AG08396 (cell line): Measurements from ENCODE around the gene PPIF.
"Not testable (repeated sequence)": the region's sequence is repeated elsewhere in the genome, so short reads cannot be mapped to it uniquely, and the experiment has no call there.

Experiments
- DNase-seq: peaks from one replicate; pipeline ENCODE4 v3.0.0; 2012; ENCODE audit warnings: low spot score, mixed read lengths

PPIF gene

DNA sequence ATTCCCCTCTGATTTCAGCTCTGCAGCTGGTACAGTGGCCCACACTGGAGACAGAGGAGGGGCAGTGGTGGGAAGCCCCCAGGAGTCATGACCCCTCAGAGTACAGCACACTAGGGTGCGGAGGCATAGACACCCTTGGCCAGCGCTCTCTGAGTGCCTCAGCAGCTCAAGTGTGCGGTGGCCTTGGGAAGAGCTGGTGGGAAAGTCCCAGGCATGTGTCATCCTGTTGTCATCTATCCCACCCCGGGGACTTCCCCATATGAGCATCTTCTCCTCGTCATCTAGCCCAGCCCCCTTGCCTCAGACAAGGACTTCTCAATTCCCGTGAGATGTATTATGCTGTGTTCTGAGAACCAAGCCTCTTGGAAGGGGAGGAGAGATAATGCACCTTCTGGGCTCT is 15.6 kb upstream of the PPIF start:
- DNase-seq = no peak

DNA sequence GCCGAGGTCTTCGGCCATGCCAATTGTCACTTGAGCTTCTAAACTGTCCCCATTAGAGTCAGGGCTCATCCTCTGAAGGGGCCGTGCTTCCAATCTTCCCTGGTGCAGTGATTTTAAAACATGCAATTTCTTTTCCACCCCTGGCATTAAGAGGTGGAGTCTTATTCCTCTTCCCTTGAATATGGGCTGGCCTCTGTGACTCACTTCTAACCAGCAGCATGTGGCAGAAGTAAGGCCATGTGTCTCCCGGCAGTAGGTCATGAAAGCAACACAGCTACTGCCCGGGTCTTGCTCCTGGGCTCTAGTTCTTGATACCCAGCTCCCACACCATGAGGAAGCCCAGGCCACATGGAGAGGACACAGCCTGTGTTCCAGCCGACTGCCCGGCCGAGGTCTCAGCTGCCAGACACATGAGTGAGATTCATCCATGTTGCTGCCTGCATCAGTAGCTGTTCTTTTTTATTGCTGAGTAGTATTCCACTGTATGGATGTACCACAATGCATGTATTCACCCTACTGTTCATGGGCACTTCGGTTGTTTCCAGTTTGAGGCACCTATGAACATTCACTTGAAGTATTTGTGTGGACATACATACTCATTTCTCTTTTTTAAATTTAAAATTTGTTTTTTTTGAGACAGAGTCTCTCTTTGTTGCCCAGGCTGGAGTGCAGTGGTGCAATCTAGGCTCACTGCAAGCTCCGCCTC is 14.5 kb upstream of the PPIF start:
- DNase-seq = not testable (repeated sequence)

DNA sequence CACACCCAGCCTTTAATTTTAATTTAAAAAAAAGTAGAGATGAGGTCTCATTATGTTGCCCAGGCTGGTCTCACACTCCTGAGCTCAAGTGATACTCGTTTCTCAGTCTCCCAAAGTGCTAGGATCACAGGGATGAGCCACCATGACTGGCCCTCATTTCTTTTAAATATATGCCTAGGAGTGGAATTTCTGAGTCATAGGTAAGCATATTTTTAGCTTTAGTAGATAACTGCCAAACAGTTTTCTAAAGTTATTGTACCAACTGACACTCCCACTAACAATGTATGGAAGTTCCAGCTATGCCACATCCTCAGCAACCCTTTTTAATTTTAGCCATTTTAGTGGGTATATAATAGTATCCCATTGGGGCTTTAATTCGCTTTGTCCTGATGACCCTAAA is 13.8 kb upstream of the PPIF start:
- no peak for DNase-seq

DNA sequence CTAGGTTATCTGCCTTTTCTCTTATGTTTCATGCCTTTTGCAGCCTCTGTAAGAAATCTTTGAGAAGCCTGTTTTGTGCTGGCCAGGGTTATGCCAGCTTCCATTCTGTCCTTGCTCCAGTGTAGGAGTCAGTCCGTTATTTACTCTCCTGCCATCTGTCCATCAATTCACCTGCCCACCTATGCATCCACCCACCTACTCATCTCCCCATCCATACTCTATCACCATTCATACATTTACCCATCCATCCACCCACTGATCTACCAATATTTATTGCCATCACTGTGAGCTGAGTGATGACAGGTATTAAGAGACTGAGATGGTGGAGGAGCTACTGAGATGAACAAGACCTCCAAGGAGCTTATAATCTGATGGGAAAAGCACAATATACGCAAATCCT is 12.7 kb upstream of the PPIF start:
- DNase-seq = no peak

DNA sequence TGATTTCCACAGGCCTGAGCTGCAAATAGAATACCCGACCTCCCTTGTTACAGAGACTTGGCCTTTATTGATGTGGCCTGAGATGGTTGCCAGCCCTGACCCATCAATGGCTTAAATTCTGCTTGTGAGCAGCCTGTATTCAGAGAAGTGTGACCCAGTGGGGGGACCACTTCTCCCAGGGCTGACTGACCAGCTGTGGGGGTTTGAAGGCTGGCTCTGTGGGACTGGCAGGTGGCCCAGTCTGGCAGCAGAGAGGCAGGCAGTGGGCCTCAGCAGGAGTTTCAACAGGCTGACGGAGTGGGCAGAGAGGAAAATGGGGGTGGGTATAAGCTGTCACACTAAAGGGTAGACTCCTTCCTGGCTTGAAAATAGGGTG is 12.2 kb upstream of the PPIF start:
- no peak for DNase-seq

DNA sequence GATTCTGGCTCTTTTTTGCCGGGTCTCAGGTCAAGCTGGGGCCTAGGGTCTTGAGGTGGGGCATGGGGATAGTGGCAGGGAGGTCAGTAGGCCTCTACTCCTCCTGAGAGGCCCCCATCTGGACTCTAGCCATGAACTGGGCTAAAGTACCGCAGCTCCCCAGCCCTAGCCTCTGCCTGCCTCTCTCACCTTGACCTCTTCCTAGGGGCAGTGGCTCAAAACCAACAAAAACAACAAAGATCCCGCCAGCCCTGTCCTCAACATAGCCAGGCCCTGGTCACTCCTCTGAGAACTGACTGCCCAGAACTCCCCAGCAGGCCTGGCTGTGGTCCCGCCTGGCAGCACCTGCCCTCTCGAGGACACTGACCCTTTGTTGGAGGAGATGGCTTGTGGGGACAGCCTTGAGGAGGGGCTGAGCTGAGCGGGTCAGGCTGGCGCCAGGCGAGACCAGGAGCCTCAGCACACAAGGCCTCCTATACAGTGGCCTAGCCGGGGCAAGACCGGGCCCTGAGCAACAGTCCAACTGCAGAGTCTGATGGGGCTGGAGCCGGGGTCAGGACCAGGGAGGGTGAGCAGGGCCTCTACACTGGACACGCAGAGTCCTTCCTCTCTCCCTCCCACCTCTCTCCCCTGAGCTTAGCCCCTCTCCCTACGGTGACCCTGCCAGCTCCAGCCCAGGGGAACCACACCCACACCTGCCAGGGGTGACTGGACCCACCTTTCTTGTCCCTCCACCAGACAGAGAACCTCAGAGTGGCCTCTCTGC is 11.6 kb upstream of the PPIF start:
- DNase-seq = no peak

DNA sequence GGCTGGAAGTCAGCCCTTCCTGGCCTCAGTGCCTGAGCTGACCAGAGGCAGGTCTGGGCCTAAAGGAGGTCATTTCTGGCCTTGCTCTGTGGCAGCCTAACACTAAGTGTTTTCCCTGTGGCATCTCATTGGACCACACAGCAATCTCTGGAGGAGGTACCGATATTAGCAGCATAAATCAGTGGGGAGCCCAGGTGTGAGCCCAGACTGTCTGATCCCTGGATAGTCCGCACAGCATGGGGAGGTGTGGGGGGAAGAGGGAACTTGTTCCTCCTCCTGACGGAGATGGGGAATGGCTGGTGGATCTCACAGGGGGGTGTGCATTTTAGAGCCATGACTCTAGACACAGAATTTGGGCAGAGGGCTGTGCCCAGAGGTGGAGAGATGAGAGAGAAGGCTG is 11.0 kb upstream of the PPIF start:
- no peak for DNase-seq

DNA sequence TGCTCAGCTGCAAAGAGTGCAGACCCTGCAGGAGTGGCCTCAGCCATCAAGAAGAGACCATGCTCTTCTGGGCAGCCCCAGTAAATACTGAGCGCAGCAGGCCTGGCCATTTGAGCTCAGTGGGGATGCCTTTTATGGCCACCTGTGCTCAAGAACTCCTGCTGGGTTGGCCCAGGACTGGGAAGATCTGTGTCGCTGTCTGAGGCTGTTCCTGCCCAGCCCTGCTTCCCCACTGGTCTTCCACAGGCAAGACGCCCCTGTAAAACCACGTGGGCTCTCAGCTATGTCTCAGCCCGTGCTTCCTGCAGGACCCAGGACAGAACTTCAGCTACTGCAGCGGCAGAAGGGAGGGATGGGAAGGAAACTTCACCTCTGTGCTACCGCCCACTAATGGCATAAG is 10.5 kb upstream of the PPIF start:
- DNase-seq = no peak

DNA sequence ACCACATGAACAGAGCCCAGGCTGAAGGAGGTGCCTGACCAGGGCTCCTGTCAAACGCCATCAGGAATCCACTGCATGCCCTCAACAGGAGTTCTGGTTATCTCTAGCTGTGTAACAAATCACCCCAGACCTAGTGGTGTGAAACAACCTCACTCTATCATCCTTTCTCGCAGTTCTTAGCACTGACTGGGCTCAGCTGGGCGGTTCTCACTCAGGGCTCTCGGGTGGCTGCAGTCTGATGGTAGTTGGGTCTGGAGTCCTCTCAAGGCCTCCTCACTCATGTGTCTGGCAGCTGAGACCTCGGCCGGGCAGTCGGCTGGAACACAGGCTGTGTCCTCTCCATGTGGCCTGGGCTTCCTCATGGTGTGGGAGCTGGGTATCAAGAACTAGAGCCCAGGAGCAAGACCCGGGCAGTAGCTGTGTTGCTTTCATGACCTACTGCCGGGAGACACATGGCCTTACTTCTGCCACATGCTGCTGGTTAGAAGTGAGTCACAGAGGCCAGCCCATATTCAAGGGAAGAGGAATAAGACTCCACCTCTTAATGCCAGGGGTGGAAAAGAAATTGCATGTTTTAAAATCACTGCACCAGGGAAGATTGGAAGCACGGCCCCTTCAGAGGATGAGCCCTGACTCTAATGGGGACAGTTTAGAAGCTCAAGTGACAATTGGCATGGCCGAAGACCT is 9.3 kb upstream of the PPIF start:
- DNase-seq = not testable (repeated sequence)

DNA sequence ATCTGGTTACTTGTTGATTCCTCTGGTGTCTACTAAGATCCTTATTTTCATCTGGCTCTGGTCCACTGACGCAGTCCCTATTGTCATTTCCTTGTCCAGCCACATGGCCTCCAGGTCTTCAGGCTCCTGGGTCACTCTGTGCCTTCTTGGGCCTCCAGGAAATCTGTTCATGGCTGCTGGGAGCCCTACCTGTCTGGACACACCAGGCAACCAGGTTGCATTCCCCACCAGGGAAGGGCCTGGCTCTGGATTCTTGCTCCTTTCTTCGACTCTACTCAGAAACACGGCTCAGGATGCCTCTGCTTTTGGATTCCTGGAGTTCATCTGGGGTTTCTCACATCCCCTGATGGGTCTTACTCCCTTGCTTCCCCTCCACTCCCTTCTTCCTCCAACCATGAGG is 8.0 kb upstream of the PPIF start:
- no peak for DNase-seq

DNA sequence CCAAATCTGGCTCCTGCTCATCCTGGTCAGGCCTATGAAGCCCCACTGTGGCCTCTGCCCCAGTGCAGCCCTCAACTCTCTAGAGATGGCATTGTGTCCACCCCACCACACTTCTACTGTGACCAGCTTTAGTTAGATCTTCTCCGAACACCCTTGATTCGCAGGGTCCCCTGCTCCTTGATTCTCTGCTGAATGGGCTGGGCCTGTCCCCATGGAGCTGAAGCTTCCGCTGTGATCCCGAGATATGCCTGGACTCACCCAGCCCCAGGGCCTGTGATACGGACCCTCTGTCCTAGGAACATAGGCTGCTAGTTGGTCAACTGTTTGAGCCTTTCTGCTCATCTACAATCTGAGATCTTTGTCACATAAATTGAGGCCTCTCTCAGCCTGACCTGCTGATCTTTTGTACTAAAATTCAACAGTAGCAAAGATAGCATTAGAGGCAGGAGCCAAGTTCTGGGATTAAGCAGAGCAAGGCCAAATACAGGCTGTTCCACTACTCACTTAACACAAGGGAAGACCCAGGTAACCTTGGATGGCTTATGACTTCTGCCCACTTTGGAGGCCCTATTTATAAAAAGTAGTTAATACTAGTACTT is 6.5 kb upstream of the PPIF start:
- DNase-seq = no peak

DNA sequence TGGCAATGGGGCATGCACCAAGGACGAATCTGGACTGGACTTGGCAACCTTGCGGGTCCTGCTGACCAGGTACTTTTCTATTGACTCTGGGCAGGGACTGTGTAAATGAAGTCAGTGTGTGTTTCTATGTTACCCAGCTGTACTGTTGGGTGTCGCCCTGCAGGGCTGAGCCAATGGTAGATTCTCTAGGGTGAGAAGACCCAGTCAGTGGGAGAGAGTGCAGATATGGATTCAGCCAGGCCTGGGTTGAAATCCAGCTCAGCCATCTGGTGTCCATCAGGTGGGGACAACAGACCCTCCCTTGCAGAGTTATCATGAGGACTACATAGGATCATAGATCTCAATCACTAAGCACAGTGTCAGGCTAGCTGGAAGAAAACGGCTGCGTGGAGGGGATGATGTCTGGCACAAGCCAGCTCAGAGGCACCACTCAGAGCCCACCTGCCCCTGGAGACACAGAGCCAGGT is 4.9 kb upstream of the PPIF start:
- no peak for DNase-seq

DNA sequence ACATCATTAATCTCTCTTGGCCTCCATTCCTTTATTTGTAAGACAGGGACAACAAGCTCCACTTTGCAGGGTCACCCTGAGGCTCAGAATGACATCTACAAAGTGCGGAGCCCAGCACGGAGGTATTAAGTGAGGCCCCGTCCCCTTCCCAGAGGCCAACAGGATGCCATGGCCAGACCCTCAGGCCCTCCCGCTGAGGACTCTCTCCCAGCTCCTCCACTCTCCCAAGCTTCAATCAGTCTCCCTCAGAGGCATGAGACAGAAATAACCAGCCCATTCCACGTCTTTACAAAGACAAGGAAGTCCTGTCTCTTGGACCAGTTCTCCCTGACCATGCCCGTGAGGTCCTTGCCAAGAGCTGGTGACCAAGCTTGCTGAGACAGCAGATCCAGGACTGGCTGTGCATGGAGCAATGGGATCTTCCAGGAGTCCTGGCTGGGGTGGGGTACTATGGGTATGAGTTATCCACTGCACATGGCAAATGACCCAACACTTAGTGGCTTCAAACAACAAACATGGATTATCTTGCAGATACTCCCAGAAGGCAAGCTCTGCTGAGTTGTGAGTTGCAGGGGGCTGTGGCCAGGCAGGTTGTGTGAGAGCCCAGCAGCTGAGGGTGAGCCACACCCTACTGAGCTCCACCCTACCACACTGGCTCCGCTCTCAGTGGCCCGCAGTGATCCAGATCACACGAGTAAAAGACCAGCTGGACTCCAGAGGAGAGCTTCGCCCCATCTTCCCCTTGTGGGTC is 4.3 kb upstream of the PPIF start:
- no peak for DNase-seq

DNA sequence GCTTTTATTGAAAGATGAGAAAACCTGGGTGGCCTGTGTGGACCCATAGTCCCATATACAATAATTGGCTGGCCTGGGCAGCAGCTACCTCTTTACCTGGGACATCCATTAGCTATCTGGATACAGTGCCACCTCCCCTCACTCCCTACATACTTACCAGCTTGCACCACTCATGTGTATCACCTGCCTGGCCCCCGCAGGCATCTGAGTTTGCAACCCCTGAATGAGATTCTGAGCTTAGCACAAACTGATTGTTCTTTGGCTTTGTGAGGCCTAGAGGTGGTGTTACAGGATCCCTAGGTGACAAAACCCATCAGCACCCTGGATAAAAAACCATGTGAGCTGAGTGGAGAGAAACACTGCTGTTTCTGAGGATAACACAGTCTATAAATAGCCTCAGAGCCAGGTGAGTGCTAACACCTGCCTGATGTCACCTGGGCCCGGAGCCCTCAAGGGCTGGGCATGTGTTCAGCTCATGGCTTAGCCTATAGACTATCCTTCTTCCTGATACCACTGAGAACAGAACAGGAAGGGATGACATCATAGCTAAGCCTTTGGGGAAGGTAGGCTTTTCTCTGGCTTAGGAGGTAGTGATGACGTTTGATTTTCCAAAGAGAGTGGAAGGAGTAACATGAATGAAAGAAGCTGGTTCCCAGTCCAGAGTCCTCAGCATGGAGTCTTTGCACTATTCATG is 2.6 kb upstream of the PPIF start:
- no peak for DNase-seq

DNA sequence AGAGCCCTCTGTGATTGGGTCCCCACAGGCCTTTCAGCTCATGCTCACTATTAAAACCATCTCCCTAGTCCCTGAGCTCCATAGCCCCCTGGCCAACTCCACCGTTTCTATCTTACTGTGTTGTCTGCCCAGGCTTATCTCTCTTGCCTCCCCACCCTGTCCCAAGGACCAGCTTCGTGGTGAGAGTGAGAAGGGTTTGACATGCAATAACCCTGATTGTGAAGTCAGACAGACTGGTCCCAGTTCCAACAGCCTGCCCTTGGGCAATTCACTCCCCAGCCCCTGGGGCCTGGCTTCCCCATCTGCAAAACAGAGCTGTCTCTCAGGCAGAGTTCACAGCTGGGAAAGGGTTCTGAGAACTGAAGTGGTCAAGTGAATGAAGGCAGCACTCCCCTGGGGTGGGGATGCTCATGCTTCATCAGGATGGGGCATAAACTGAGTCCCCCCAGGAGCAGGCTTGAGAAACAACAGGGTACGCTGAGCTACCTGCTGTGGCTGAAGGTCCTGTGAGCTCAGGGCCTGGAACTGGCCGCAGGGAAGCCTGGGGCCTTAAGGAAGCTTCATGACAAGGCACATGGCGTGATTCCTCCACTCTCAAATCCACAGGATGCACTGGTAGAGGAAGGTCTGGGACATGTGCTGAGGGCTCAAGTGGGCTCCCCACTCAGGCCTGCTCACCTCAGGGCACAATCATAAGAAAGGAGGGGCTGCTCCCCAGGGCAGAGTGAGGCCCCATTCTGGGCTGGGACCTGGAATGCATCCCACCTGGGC is 1.8 kb upstream of the PPIF start:
- DNase-seq = no peak

DNA sequence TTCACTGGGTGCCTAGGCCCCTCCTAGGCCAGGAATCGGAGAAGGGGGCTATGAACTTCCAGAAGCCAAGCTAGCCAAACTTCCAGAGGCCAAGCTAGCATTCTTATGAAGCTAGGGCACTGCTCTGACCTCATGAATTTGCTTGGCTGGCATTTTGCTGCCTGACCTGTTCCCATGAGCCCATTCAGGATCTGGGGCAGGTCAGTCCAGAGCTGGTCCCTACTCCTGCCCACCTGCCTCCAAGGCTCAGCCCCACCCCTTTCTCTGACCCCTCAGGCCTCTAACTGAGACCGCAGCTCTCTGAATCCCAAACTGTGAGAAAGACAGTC is 1.3 kb upstream of the PPIF start:
- DNase-seq = no peak

DNA sequence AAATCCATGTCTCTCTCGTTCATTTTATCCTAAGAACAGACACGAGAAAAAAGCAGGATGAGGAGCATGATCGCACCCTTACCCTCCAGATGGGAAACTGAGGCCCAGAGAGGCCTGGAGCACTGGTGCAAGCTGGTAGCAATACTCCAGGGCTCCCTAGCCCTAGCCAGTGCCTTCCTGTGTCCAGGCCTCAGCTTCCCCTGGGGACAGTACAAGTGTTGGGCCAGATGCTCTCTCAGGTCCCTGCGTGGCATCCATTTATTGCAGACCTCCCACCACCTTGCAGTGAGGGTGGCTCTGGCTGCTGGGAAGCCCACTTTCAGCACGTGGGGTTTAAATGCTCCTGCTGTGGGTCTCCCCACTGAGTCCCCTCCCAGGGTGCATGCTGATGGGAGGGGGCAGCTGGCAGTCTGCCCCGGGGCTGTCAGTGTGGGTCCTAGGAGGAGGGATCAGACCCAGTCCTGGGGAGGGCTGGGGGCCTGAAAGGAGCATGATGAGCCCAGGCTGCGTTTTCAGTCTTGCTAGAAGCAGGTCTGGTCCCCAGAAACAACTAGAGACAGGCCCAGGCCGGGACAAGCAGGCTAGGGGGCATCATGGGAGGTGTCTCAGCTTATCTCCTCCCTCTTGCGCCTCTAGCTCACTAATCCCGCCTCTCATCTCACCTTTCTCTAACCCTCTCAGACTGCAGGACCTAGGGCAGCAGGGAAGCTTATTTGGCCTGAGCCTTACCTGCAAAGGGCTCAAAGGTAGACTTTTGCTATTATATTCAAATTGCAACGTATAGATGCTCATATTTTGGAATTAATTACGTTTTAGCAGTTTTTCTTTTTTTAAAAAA is 662 bp upstream of the PPIF start:
- DNase-seq = no peak

DNA sequence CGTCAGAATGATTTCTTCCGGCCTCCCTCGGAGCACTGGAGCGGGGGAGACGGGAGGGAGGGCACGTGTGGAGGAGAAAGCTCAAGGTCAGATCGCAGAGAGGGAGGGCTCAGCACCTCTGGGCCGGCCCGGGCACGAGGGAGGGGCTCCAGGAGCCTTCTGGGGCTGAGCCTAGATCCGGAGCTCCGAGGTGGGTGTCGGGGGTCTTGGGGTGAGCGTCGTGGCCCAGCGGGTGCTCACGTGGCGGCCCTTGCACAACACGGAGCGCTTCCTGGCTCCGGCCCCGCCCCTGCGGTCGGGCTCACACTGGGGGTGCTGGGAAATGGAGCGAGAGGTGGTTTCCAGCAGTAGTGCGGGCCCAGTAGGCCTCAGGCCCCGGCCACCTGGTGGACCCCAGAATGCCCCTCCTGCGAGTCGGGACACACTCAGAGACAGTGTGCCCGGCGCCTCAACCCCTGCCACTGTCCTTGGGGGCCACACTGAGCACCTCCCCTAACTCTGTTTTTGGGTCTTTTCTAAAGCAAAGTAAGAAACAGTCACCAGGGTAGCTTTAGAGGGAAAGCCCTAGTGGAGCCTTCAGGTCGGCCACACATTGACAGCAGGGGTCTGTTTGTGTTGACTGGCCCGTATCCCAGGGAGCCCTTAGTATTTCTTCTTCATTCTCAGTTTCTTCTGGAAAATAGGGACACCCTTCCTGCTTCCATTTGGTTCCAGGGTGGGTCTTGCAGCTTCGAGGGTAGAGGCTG is 798 bp downstream of the PPIF start:
- DNase-seq = peak; percentile 83

DNA sequence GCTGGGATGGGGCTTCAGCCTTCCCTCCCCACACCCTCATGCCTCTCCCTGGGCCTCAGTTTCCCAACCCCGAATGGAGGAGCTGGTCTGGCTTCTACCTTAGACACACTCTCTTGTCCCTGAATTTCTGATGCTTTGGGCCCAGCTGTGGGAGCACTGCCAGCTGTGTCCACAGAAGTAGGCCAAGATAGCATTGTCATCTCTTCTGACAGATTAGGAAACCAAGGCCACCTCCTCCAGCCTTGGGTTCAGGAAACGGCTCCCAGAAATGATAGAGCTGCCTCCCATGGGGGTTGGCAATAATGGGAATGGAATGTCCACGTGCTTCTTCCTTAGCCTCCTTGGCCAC is 1.3 kb downstream of the PPIF start:
- no peak for DNase-seq
